Caco-2 (cell line): ENCODE results near the gene CHMP4A. TPM values are rescaled to one million over a fixed set of nuclear protein-coding genes. Genes with fewer than 3 reads are reported as not detected.

ENCODE experiments used
- BruUV-seq: library from RNA; stranded (reverse); fragments of 400-500 nt; replicated peaks from 2 replicates; lab custom pipeline; 2021; lab: Mats Ljungman, UMichigan
- CTCF ChIA-PET: fragments of 300-600 bp; sonication (Branson Sonifier 250); formaldehyde crosslinking; loops from one replicate; lab custom pipeline; 2022; ENCODE audit warnings: antibody characterized with exemption; lab: Charles Lee
- POLR2A ChIA-PET: fragments of 300-600 bp; sonication (Branson Sonifier 250); formaldehyde crosslinking; loops from one replicate; lab custom pipeline; 2022; ENCODE audit warnings: antibody characterized with exemption; lab: Charles Lee
- DNase-seq, 2 experiments: peaks; one replicate each; pipeline versions ENCODE4 v3.0.0 to v3.0.0-alpha.2; 2020 to 2022
- H3K27me3 ChIP-seq: replicated peaks from 2 replicates; pipeline ENCODE4 v1.6.0; 2011; ENCODE audit warnings: low read length; ENCODE audit not compliant: control insufficient read depth, insufficient read depth
- H3K36me3 ChIP-seq: 2 replicates; pipeline ENCODE4 v1.5.1; 2011; ENCODE audit warnings: low read length; ENCODE audit not compliant: control insufficient read depth, insufficient read depth
- H3K4me1 ChIP-seq: fragments of 250-450 bp; sonication (Bioruptor Pico); 2 replicates; pipeline ENCODE4 v1.5.1; 2020; ENCODE audit warnings: mild to moderate bottlenecking
- H3K4me3 ChIP-seq: 2 replicates; pipeline ENCODE4 v1.5.1; 2011; ENCODE audit warnings: low read depth, mild to moderate bottlenecking, control low read depth, low read length
- H3K9me3 ChIP-seq: fragments of 250-450 bp; sonication (Bioruptor Pico); 2 replicates; pipeline ENCODE4 v1.5.1; 2020; ENCODE audit warnings: mild to moderate bottlenecking, moderate library complexity
- H3K27ac Mint-ChIP-seq: one replicate; pipeline ENCODE4 v1.8.0; 2022; ENCODE audit warnings: mixed read lengths; ENCODE audit not compliant: unreplicated experiment
- H3K27me3 Mint-ChIP-seq: one replicate; pipeline ENCODE4 v1.8.0; 2022; ENCODE audit warnings: mixed read lengths; ENCODE audit not compliant: insufficient read depth, unreplicated experiment
- H3K36me3 Mint-ChIP-seq: one replicate; pipeline ENCODE4 v1.8.0; 2022; ENCODE audit warnings: mild to moderate bottlenecking, mixed read lengths; ENCODE audit not compliant: insufficient read depth, unreplicated experiment
- H3K4me1 Mint-ChIP-seq: one replicate; pipeline ENCODE4 v1.8.0; 2022; ENCODE audit warnings: low read depth, mixed read lengths; ENCODE audit not compliant: unreplicated experiment
- H3K4me3 Mint-ChIP-seq: one replicate; pipeline ENCODE4 v1.8.0; 2022; ENCODE audit warnings: mild to moderate bottlenecking, moderate library complexity, mixed read lengths; ENCODE audit not compliant: unreplicated experiment
- H3K9me3 Mint-ChIP-seq: one replicate; pipeline ENCODE4 v1.8.0; 2022; ENCODE audit warnings: mixed read lengths; ENCODE audit not compliant: unreplicated experiment
- CTCF ChIP-seq, 2 experiments: fragments of 200-600 bp in 1 of 2; IDR thresholded peaks; 1 replicate in 1 of 2; 2 replicates in 1 of 2; pipeline versions ENCODE4 v1.5.1 to v1.8.0; 2011 to 2022; ENCODE audit warnings: antibody characterized with exemption in 1 of 2, control low read depth in 1 of 2, inconsistent platforms in 1 of 2, low read depth in 1 of 2, low read length in 1 of 2, mild to moderate bottlenecking in 1 of 2, moderate library complexity in 1 of 2; ENCODE audit not compliant: insufficient read depth in 1 of 2, severe bottlenecking in 1 of 2, unreplicated experiment in 1 of 2
- intact Hi-C: fragments of 100-400 bp; cut with micrococcal nuclease; formaldehyde crosslinking; loops from one replicate; pipeline ENCODE4 v1.10.0; 2022; ENCODE audit not compliant: unreplicated experiment
- total RNA-seq: library from RNA; stranded (reverse); gene quantifications from 2 replicates; pipeline ENCODE4 v1.2.3, GENCODE V29; 2022

Gene CHMP4A
- total RNA-seq, 1 experiment from 2014 or later, result 57.7 TPM

DNA sequence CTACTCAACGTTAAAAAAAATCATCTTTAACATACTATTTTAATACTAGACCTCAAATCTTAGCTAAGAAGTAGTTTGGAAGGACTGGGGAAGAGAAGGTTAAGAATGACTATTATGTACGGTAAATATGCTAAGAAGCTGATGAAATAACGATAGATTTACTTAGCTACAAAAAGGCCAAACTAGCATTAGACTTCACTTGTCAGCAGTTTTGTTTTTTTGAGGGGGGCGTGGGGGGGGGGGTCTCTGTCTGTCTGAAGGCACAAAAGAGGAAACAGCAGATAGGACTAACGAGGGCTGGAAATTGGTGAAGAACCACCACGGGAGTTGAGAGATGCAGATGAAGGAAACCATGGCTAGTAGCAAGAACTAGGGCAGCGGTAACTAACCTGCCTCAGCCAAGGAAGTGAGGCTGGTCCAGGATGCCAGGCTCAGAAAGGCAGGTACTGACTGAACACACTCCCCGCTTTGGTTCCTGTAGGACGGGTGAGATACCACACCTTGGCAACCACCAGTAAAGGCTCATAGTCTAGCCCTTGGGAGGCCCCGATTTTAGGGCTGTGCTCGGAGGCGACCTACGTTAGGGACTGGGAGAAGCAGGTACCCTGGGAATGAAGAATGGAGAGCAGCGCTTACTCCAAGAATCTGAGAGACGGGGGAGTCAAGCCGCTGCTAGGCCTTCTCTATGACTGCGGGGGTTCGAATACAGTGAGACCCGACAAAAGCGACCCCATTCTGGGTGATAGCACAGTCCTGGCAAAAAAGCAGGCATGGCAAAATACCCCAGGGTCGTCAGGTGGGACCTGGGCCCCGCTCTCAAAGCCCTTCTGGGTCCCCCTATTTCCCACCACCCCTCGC lies 18.2 kb upstream of the CHMP4A start:
- peak overlapping the region; percentile 81 for H3K4me3 Mint-ChIP-seq
- H3K4me3 ChIP-seq, result peak overlapping the region; percentile 76
- intact Hi-C loops, result loop anchor here (1.0 kb wide), 2 partner anchors 11 to 15 kb away; partner anchors contain the start of genes MDP1 and TINF2
- peaks cover 6% of the 10 kb centered on the region for H3K4me1 Mint-ChIP-seq
- no peaks in the 10 kb centered on the region for H3K27me3 ChIP-seq
- BruUV-seq, result TSS peak; percentile 66
- peak in 1 of 2 experiments; percentile 16 for DNase-seq
- no peaks in the 10 kb centered on the region for H3K9me3 ChIP-seq
- H3K4me1 ChIP-seq, result no peaks in the 10 kb centered on the region
- H3K36me3 ChIP-seq, result peaks cover 3% of the 10 kb centered on the region; the same call in 1 of the 2 replicates
- no peak for TF ChIP-seq CTCF (IDR thresholded peaks at IDR 0.05; ENCODE audit: insufficient read depth in 1 of 2, low read depth in 1 of 2, low read length in 1 of 2, severe bottlenecking in 1 of 2, unreplicated experiment in 1 of 2)
- H3K36me3 Mint-ChIP-seq, result peaks cover 28% of the 10 kb centered on the region
- no peaks in the 10 kb centered on the region for H3K9me3 Mint-ChIP-seq
- H3K27me3 Mint-ChIP-seq, result no peaks in the 10 kb centered on the region
- POLR2A ChIA-PET, result interaction anchor here (0.6 to 0.9 kb wide), 2 partner anchors 18 to 90 kb away, joined by 3 to 9 read pairs; partner anchors contain the start of genes CHMP4A and EMC9
- CTCF ChIA-PET, result interaction anchor here (1.4 kb wide), 1 partner anchor 11 kb away, joined by 7 read pairs; the partner anchor contains the start of gene TINF2
- H3K27ac Mint-ChIP-seq, result peak overlapping the region; percentile 85

DNA sequence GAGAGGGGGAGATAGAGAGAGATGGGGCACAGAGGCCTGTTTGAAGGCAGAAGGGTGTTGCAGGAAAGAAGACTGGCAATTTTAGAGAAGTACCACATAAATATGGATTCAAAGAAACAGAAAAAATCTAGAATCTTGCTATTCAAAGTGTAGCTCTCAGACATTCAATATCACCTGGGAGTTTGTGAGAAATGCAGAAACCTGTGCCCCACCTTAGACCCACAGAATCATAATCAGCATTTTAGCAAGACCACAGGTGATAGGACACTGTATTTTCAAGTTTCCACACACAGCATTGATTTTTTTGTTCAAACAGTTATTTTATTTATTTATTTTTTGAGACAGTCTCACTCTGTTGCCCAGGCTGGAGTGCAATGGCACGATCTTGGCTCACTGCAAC lies 15.6 kb upstream of the CHMP4A start:
- Mint-ChIP-seq H3K4me1 (peaks cover 6% of the 10 kb centered on the region), H3K36me3 (peaks cover 37% of the 10 kb centered on the region), H3K9me3 (no peaks in the 10 kb centered on the region), H3K4me3 (no peak overlapping the region), H3K27ac (no peak overlapping the region), H3K27me3 (no peaks in the 10 kb centered on the region)
- Histone ChIP-seq H3K4me3 (no peak overlapping the region), H3K36me3 (no peaks in the 10 kb centered on the region), H3K27me3 (no peaks in the 10 kb centered on the region), H3K9me3 (no peaks in the 10 kb centered on the region), H3K4me1 (no peaks in the 10 kb centered on the region)
- BruUV-seq, result no TSS peak
- CTCF ChIA-PET, result no interaction called here
- POLR2A ChIA-PET, result interaction anchor here (0.6 kb wide), 1 partner anchor 33 kb away, joined by 6 read pairs; no protein-coding TSS in a partner anchor
- no peak for TF ChIP-seq CTCF (IDR thresholded peaks at IDR 0.05; ENCODE audit: insufficient read depth in 1 of 2, low read depth in 1 of 2, low read length in 1 of 2, severe bottlenecking in 1 of 2, unreplicated experiment in 1 of 2)
- no peak for DNase-seq
- intact Hi-C loops, result no loop called here

DNA sequence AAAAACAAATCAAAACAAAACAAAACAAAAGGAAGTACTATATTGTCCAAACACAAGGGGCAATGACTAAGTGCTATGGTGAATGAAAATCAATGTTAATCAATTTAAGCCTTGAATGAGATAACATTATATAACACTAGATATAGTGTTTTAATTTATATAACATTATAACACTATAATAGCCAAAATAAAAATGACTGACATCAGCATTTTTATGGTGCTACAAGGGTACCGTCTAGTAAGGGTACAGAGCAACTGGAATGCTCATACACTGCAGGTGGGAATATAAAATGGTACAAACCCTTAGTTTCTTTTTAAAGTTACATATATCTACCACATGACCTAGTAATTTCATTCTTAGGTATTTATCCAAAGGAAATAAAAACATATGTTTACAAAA lies 13.2 kb upstream of the CHMP4A start:
- POLR2A ChIA-PET, result no interaction called here
- no peak overlapping the region for H3K4me3 Mint-ChIP-seq
- no peak for TF ChIP-seq CTCF (IDR thresholded peaks at IDR 0.05; ENCODE audit: insufficient read depth in 1 of 2, low read depth in 1 of 2, low read length in 1 of 2, severe bottlenecking in 1 of 2, unreplicated experiment in 1 of 2)

More for the DNA sequence above, 13.2 kb upstream of the CHMP4A start:
- Histone ChIP-seq H3K27me3 (no peaks in the 10 kb centered on the region), H3K36me3 (no peaks in the 10 kb centered on the region), H3K9me3 (no peaks in the 10 kb centered on the region), H3K4me3 (no peak overlapping the region), H3K4me1 (no peaks in the 10 kb centered on the region)
- intact Hi-C loops, result no loop called here
- Mint-ChIP-seq H3K27ac (no peak overlapping the region), H3K36me3 (peaks cover 37% of the 10 kb centered on the region), H3K27me3 (no peaks in the 10 kb centered on the region), H3K9me3 (no peaks in the 10 kb centered on the region), H3K4me1 (peaks cover 6% of the 10 kb centered on the region)
- no TSS peak for BruUV-seq
- no peak for DNase-seq
- CTCF ChIA-PET, result no interaction called here
